PC-3 (cell line): ENCODE data around the gene ZNF606. TPM values are rescaled to one million over a fixed set of nuclear protein-coding genes. Genes with fewer than 3 reads are reported as not detected.

Experiments used
- ATAC-seq: fragments of 200-7000 bp; cut with Tn5 transposase; 2 replicates; pipeline ENCODE4 v1.9.1; 2020; ENCODE audit warnings: mild to moderate bottlenecking, moderate library complexity
- BruUV-seq: library from RNA; stranded (reverse); fragments of 400-500 nt; replicated peaks from 2 replicates; lab custom pipeline; 2021; lab: Mats Ljungman, UMichigan
- CTCF ChIA-PET: fragments of 300-600 bp; sonication (Branson Sonifier 250); formaldehyde crosslinking; loops from one replicate; lab custom pipeline; 2022; ENCODE audit warnings: antibody characterized with exemption; lab: Charles Lee
- POLR2A ChIA-PET: fragments of 300-600 bp; sonication (Branson Sonifier 250); formaldehyde crosslinking; loops from one replicate; lab custom pipeline; 2022; ENCODE audit warnings: antibody characterized with exemption; ENCODE audit not compliant: unreplicated experiment; lab: Charles Lee
- DNase-seq: peaks from one replicate; pipeline ENCODE4 v3.0.0-alpha.2; 2015
- H2AFZ ChIP-seq: fragments of 300-600 bp; sonication (generic); 2 replicates; pipeline ENCODE4 v1.6.0; 2016; ENCODE audit warnings: antibody characterized with exemption, low read length
- H3F3A ChIP-seq: fragments of 300-600 bp; sonication (generic); one replicate; pipeline ENCODE4 v1.6.0; 2017; ENCODE audit warnings: antibody characterized with exemption, low read length, control low read depth, mild to moderate bottlenecking; ENCODE audit not compliant: unreplicated experiment
- H3K27ac ChIP-seq: fragments of 300-600 bp; sonication (generic); 2 replicates; pipeline ENCODE4 v1.5.1; 2016; ENCODE audit warnings: mild to moderate bottlenecking, low read length
- H3K27me3 ChIP-seq: fragments of 300-600 bp; sonication (generic); 2 replicates; pipeline ENCODE4 v1.6.1; 2016; ENCODE audit warnings: low read length, mixed read lengths
- H3K36me3 ChIP-seq: fragments of 300-600 bp; sonication (generic); 2 replicates; pipeline ENCODE4 v1.6.1; 2016; ENCODE audit warnings: low read depth, mixed run types, low read length, mixed read lengths
- H3K4me1 ChIP-seq: fragments of 300-600 bp; sonication (generic); 2 replicates; pipeline ENCODE4 v1.5.1; 2016; ENCODE audit warnings: low read length; ENCODE audit not compliant: insufficient read depth
- H3K4me2 ChIP-seq: fragments of 300-600 bp; sonication (generic); 2 replicates; pipeline ENCODE4 v1.6.0; 2016; ENCODE audit warnings: low read length
- H3K4me3 ChIP-seq: fragments of 300-600 bp; sonication (generic); 2 replicates; pipeline ENCODE4 v1.5.1; 2016; ENCODE audit warnings: mild to moderate bottlenecking, low read length, mixed read lengths
- H3K79me2 ChIP-seq: fragments of 300-600 bp; sonication (generic); 2 replicates; pipeline ENCODE4 v1.6.1; 2017; ENCODE audit warnings: low read length, mixed read lengths
- H3K9ac ChIP-seq: fragments of 300-600 bp; sonication (generic); 2 replicates; pipeline ENCODE4 v1.6.0; 2016; ENCODE audit warnings: mild to moderate bottlenecking, low read length
- H3K9me2 ChIP-seq: fragments of 300-600 bp; sonication (generic); replicated peaks from 2 replicates; pipeline ENCODE4 v1.6.1; 2016; ENCODE audit warnings: mixed run types, low read length, mixed read lengths
- H3K9me3 ChIP-seq: fragments of 300-600 bp; sonication (generic); 2 replicates; pipeline ENCODE4 v1.6.1; 2016; ENCODE audit warnings: low read length, mixed read lengths
- H4K20me1 ChIP-seq: fragments of 300-600 bp; sonication (generic); 2 replicates; pipeline ENCODE4 v1.6.1; 2016; ENCODE audit warnings: low read length, mixed read lengths
- EZH2 ChIP-seq: fragments of 300-600 bp; sonication (generic); IDR thresholded peaks from one replicate; pipeline ENCODE4 v1.6.1; 2017; ENCODE audit warnings: antibody characterized with exemption, mild to moderate bottlenecking, low read length; ENCODE audit not compliant: unreplicated experiment
- EZH2phosphoT487 ChIP-seq: fragments of 300-600 bp; sonication (generic); IDR thresholded peaks from 2 replicates; pipeline ENCODE4 v1.6.1; 2018; ENCODE audit warnings: mild to moderate bottlenecking, antibody characterized with exemption, low read length, borderline replicate concordance
- intact Hi-C: fragments of 100-400 bp; cut with micrococcal nuclease; formaldehyde crosslinking; loops from 2 replicates; pipeline ENCODE4 v1.9.0; 2023
- total RNA-seq: library from RNA; depleted of rRNA; stranded (reverse); fragments of >200 nt; gene quantifications from 2 replicates; pipeline ENCODE4 v1.2.3, GENCODE V29; 2014
- TF ChIP-seq, protein P1 (sequence below): fragments of 300-600 bp; sonication (generic); conservative IDR thresholded peaks from 2 replicates; pipeline ENCODE4 v1.5.1; 2017; ENCODE audit warnings: antibody characterized with exemption, low read depth, mild to moderate bottlenecking, low read length

The ZNF606 gene
- total RNA-seq, 1 experiment from 2014 or later, result 6.0 TPM

GRCh38 chr19:57992841-57993240, 9.8 kb downstream of the ZNF606 start:
- no peak overlapping the region for H3K4me2 ChIP-seq
- peaks cover 78% of the 10 kb centered on the region for H3K9me3 ChIP-seq
- ATAC-seq (no peak), DNase-seq (no peak)
- ChIA-PET CTCF (no interaction called here), POLR2A (no interaction called here)
- H3K79me2 ChIP-seq, result no peaks in the 10 kb centered on the region
- H3K27me3 ChIP-seq, result no peaks in the 10 kb centered on the region
- no peak overlapping the region for H3K9ac ChIP-seq
- H3K9me2 ChIP-seq, result no peaks in the 10 kb centered on the region
- H3F3A ChIP-seq, result no peaks in the 10 kb centered on the region
- no peak overlapping the region for H3K27ac ChIP-seq
- intact Hi-C loops, result no loop called here
- no peak overlapping the region for H2AFZ ChIP-seq
- no peaks in the 10 kb centered on the region for H4K20me1 ChIP-seq
- TF ChIP-seq, protein P1, sequence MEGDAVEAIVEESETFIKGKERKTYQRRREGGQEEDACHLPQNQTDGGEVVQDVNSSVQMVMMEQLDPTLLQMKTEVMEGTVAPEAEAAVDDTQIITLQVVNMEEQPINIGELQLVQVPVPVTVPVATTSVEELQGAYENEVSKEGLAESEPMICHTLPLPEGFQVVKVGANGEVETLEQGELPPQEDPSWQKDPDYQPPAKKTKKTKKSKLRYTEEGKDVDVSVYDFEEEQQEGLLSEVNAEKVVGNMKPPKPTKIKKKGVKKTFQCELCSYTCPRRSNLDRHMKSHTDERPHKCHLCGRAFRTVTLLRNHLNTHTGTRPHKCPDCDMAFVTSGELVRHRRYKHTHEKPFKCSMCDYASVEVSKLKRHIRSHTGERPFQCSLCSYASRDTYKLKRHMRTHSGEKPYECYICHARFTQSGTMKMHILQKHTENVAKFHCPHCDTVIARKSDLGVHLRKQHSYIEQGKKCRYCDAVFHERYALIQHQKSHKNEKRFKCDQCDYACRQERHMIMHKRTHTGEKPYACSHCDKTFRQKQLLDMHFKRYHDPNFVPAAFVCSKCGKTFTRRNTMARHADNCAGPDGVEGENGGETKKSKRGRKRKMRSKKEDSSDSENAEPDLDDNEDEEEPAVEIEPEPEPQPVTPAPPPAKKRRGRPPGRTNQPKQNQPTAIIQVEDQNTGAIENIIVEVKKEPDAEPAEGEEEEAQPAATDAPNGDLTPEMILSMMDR, result no peak
- no peak for TF ChIP-seq EZH2
- H3K36me3 ChIP-seq, result peaks cover 82% of the 10 kb centered on the region
- no peaks in the 10 kb centered on the region for H3K4me1 ChIP-seq
- no TSS peak for BruUV-seq
- H3K4me3 ChIP-seq, result no peak overlapping the region

DNA sequence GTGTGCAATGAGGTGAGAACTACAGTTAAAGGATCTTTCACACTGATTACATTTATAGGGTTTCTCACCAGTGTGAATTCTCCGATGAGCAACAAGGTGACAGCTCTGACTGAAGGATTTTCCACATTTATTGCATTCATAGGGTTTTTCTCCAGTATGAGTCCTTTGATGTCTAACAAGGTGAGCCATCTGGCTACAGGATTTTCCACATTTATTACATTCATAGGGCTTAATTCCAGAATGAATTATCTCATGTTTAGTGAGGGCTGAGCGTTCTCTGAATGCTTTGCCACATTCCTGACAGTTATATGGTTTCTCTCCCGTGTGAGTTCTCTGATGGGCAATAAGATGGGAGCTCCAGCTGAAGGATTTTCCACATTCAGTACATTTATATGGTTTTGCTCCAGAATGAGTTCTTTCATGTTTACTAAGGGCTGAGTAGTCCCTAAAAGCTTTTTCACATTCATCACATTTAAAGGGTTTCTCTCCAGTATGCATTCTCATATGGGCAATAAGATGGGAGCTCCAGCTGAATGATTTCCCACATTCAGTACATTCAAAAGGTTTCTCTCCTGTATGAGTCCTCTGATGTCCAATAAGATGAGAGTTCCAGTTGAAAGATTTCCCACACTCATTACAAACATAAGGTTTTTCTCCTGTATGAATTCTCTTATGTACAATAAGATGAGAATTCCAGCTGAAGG, 23.9 kb downstream of the ZNF606 start:
- Histone ChIP-seq H3K36me3 (peaks cover 73% of the 10 kb centered on the region), H3K4me2 (no peak overlapping the region), H3K27ac (no peak overlapping the region), H4K20me1 (no peaks in the 10 kb centered on the region), H2AFZ (no peak overlapping the region), H3K4me3 (no peak overlapping the region; the same call in 1 of the 2 replicates), H3K9ac (no peak overlapping the region), H3K27me3 (no peaks in the 10 kb centered on the region), H3K79me2 (no peaks in the 10 kb centered on the region), H3K9me2 (no peaks in the 10 kb centered on the region), H3K9me3 (peaks cover 91% of the 10 kb centered on the region), H3K4me1 (no peaks in the 10 kb centered on the region), H3F3A (no peaks in the 10 kb centered on the region)
- DNase-seq (peak; percentile 7), ATAC-seq (no peak)
- intact Hi-C loops, result no loop called here
- TF ChIP-seq EZH2, result no peak
- TF ChIP-seq, protein P1, result no peak
- TF ChIP-seq EZH2phosphoT487, result no peak
- CTCF ChIA-PET, result no interaction called here
- POLR2A ChIA-PET, result no interaction called here
- BruUV-seq, result no TSS peak

- TF ChIP-seq EZH2phosphoT487, result no peak
- peaks cover 36% of the 10 kb centered on the region for H3K36me3 ChIP-seq
- H3K9me3 ChIP-seq, result peaks cover 81% of the 10 kb centered on the region
- no peaks in the 10 kb centered on the region for H3K27me3 ChIP-seq
- intact Hi-C loops, result no loop called here
- no TSS peak for BruUV-seq
- no peak within 1 kb of the TSS for H3K9ac ChIP-seq
- no peaks in the 10 kb centered on the region for H3K79me2 ChIP-seq
- H4K20me1 ChIP-seq, result no peaks in the 10 kb centered on the region
- H3F3A ChIP-seq, result no peaks in the 10 kb centered on the region
- ATAC-seq (no peak), DNase-seq (no peak)
- no peaks in the 10 kb centered on the region for H3K9me2 ChIP-seq
- CTCF ChIA-PET, result no interaction called here
- no peaks in the 10 kb centered on the region for H3K4me1 ChIP-seq
- no peak within 1 kb of the TSS; the same call in 1 of the 2 replicates for H3K4me3 ChIP-seq
- no peak within 1 kb of the TSS for H2AFZ ChIP-seq
- H3K27ac ChIP-seq, result no peak within 1 kb of the TSS
- POLR2A ChIA-PET, result no interaction called here
- H3K4me2 ChIP-seq, result no peak within 1 kb of the TSS
Measured at GRCh38 chr19:57974434-57974833, 28.2 kb downstream of the ZNF606 start, which contains the start of gene C19orf18. C19orf18 (minus strand) TSS chr19:57974534; CDS start chr19:57974432, 102 bp downstream.
